Measurements from ENCODE around the gene TENM4. TPM values are rescaled to one million over a fixed set of nuclear protein-coding genes. Genes with fewer than 3 reads are reported as not detected.

TENM4 gene
- total RNA-seq, 4 donors from 2014 or later, result 1.1 to 2.7 (median 2.0) TPM

GRCh38 chr11:78633516-78634310 is 807.1 kb downstream of the TENM4 start:
- no peak overlapping the region for H3K4me3 ChIP-seq
- H3K27ac ChIP-seq, result no peak overlapping the region
- H3K4me1 ChIP-seq, result no peaks in the 10 kb centered on the region
- no peak for DNase-seq
- TF ChIP-seq POLR2A (IDR thresholded peaks at IDR 0.05), result no peak
- no peak for TF ChIP-seq CTCF (IDR thresholded peaks at IDR 0.05)
- peaks cover 0 to 5% (median 0%) of the 10 kb centered on the region in 4 donors for H3K9me3 ChIP-seq
- no peaks in the 10 kb centered on the region for H3K27me3 ChIP-seq
- H3K36me3 ChIP-seq, result no peaks in the 10 kb centered on the region

GRCh38 chr11:78630561-78631303 is 810.1 kb downstream of the TENM4 start:
- Histone ChIP-seq H3K27me3 (no peaks in the 10 kb centered on the region), H3K36me3 (no peaks in the 10 kb centered on the region), H3K9me3 (peaks cover 0 to 5% (median 0%) of the 10 kb centered on the region in 4 donors), H3K27ac (no peak overlapping the region), H3K4me3 (no peak overlapping the region), H3K4me1 (no peaks in the 10 kb centered on the region)
- TF ChIP-seq CTCF (IDR thresholded peaks at IDR 0.05) (no peak), POLR2A (IDR thresholded peaks at IDR 0.05) (no peak)
- no peak for DNase-seq

- Histone ChIP-seq H3K4me3 (no peak overlapping the region), H3K9me3 (peaks cover 0 to 5% (median 0%) of the 10 kb centered on the region in 4 donors), H3K36me3 (no peaks in the 10 kb centered on the region), H3K4me1 (no peaks in the 10 kb centered on the region), H3K27me3 (no peaks in the 10 kb centered on the region), H3K27ac (no peak overlapping the region)
- TF ChIP-seq CTCF (IDR thresholded peaks at IDR 0.05), result no peak
- TF ChIP-seq POLR2A (IDR thresholded peaks at IDR 0.05), result no peak
- DNase-seq, result no peak
These were observed 810.7 kb downstream of the TENM4 start for GRCh38 chr11:78630155-78630554.

DNA sequence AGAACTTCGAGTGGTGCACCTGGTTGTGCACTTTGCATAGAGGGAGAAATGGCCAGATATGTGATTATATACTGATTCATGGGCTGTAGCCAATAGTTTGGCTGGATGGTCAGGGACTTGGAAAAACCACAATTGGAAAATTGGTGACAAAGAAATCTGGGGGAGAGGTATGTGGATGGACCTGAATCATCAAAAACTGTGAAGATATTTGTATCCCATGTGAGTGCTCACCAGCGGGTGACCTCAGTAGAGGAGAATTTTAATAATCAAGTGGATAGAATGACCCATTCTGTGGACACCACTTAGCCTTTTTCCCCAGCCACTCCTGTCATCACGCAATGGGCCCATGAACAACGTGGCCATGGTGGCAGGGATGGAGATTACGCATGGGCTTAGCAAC is 818.2 kb downstream of the TENM4 start:
- Histone ChIP-seq H3K27me3 (no peaks in the 10 kb centered on the region), H3K4me1 (no peaks in the 10 kb centered on the region), H3K4me3 (no peak overlapping the region), H3K27ac (no peak overlapping the region), H3K9me3 (no peaks in the 10 kb centered on the region), H3K36me3 (no peaks in the 10 kb centered on the region)
- TF ChIP-seq CTCF (IDR thresholded peaks at IDR 0.05), result no peak
- TF ChIP-seq POLR2A (IDR thresholded peaks at IDR 0.05), result no peak
- DNase-seq, result no peak

DNA sequence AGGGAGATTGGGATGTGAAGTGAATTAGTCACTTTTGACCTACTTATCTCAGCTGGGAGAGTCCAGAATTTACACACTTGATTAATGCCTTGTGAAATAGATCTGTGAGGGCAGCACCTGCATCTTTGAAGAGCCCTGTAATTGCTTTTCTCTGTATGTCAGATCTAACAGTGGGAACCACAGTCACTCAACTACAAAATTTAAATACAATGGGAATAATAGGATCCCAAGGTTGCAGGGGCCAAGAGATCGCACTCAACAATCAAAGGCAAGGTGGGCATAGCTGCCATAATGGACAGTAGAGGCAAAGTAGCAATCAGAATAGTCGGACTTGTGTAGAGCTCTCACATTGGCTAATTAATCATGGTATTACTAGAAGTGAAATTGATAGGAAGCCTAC is 820.7 kb downstream of the TENM4 start:
- Histone ChIP-seq H3K27ac (no peak overlapping the region), H3K4me3 (no peak overlapping the region)
- TF ChIP-seq CTCF (IDR thresholded peaks at IDR 0.05), result no peak
- TF ChIP-seq POLR2A (IDR thresholded peaks at IDR 0.05), result no peak

More for the DNA sequence above, 820.7 kb downstream of the TENM4 start:
- H3K27me3 ChIP-seq, result no peaks in the 10 kb centered on the region
- no peaks in the 10 kb centered on the region for H3K4me1 ChIP-seq
- no peaks in the 10 kb centered on the region for H3K9me3 ChIP-seq
- no peaks in the 10 kb centered on the region for H3K36me3 ChIP-seq
- no peak for DNase-seq

Data from Peyer's patch (tissue), 4 donors.